MCF 10A (cell line): ENCODE measurements around the gene AHCY. TPM values are rescaled to one million over a fixed set of nuclear protein-coding genes. Genes with fewer than 3 reads are reported as not detected.
"Not testable (repeated sequence)": the region's sequence is repeated elsewhere in the genome, so short reads cannot be mapped to it uniquely, and the experiment has no call there.

Source experiments
- BruUV-seq: library from RNA; stranded (reverse); fragments of 400-500 nt; replicated peaks from 2 replicates; lab custom pipeline; 2021; lab: Mats Ljungman, UMichigan
- CTCF ChIA-PET: fragments of 300-600 bp; sonication (Branson Sonifier 250); formaldehyde crosslinking; extraction: SDS; loops from one replicate; lab custom pipeline; 2021; ENCODE audit warnings: antibody characterized with exemption, inconsistent platforms; lab: Yijun Ruan, JAX
- POLR2A ChIA-PET: fragments of 300-600, 350-650 bp; sonication (Branson Sonifier 250); formaldehyde crosslinking; extraction: SDS; loops from one replicate; lab custom pipeline; 2020; ENCODE audit warnings: antibody characterized with exemption, inconsistent platforms; lab: Yijun Ruan, JAX
- DNase-seq: peaks from one replicate; pipeline ENCODE4 v3.0.0-alpha.2; 2018; ENCODE audit not compliant: unreplicated experiment
- H3K27ac Mint-ChIP-seq: one replicate; pipeline ENCODE4 v1.8.0; 2022; ENCODE audit warnings: mild to moderate bottlenecking, low read depth, mixed read lengths; ENCODE audit not compliant: unreplicated experiment
- H3K27me3 Mint-ChIP-seq: one replicate; pipeline ENCODE4 v1.8.0; 2022; ENCODE audit warnings: mixed read lengths; ENCODE audit not compliant: insufficient read depth, unreplicated experiment
- H3K36me3 Mint-ChIP-seq: one replicate; pipeline ENCODE4 v1.8.0; 2022; ENCODE audit warnings: mild to moderate bottlenecking, moderate library complexity, mixed read lengths; ENCODE audit not compliant: insufficient read depth, unreplicated experiment
- H3K4me1 Mint-ChIP-seq: one replicate; pipeline ENCODE4 v1.8.0; 2022; ENCODE audit warnings: mixed read lengths; ENCODE audit not compliant: insufficient read depth, unreplicated experiment
- H3K4me3 Mint-ChIP-seq: one replicate; pipeline ENCODE4 v1.8.0; 2022; ENCODE audit warnings: mild to moderate bottlenecking, moderate library complexity, mixed read lengths; ENCODE audit not compliant: unreplicated experiment
- H3K9me3 Mint-ChIP-seq: one replicate; pipeline ENCODE4 v1.8.0; 2022; ENCODE audit warnings: mixed read lengths; ENCODE audit not compliant: unreplicated experiment
- intact Hi-C: fragments of 100-400 bp; cut with micrococcal nuclease; formaldehyde crosslinking; loops from 2 replicates; pipeline ENCODE4 v1.14.1; 2022
- total RNA-seq: library from RNA; stranded (reverse); gene quantifications from 2 replicates; pipeline ENCODE4 v1.2.3, GENCODE V29; 2022
- TF ChIP-seq, protein P1 (sequence below): fragments of 200-600 bp; IDR thresholded peaks from one replicate; pipeline ENCODE4 v1.8.0; 2022; ENCODE audit warnings: antibody characterized with exemption, mild to moderate bottlenecking; ENCODE audit not compliant: unreplicated experiment

AHCY gene
- total RNA-seq, 1 experiment from 2014 or later = 175 TPM

DNA sequence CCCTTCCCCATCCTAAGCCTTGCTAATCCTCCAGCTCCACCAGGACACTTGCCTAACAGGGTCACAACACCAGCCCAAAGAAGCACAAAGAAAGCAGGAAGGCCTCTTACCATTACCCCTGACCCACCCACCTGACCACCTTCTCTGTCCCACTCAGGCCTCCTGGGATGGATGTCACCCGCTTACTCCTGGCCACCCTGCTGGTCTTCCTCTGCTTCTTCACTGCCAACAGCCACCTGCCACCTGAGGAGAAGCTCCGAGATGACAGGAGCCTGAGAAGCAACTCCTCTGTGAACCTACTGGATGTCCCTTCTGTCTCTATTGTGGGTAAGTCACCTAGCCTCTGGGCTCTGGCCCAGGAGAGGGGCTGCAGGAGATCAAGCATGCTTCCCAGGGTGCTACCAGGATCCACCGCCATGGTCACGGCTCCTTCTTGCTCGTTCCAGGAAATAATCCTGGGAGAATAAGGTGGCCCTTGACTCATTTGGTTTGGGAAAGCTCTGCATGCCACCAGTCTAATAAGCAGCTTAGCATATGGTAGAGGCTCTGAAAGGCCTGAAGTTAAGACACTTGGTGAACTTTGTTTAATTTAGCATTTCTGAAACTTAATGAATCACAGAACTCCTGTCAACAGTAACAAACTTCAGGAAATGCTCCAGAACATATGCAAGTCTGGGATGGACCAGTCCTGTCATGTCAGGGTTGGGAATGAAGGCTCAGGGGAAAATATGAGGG is 42.8 kb downstream of the AHCY start:
- Mint-ChIP-seq H3K27me3 (no peaks in the 10 kb centered on the region), H3K27ac (no peak overlapping the region)
- CTCF ChIA-PET = interaction anchor here (0.6 to 3.1 kb wide), 4 partner anchors 10 to 362 kb away, joined by 3 to 16 read pairs (median 4); no protein-coding TSS in a partner anchor

DNA sequence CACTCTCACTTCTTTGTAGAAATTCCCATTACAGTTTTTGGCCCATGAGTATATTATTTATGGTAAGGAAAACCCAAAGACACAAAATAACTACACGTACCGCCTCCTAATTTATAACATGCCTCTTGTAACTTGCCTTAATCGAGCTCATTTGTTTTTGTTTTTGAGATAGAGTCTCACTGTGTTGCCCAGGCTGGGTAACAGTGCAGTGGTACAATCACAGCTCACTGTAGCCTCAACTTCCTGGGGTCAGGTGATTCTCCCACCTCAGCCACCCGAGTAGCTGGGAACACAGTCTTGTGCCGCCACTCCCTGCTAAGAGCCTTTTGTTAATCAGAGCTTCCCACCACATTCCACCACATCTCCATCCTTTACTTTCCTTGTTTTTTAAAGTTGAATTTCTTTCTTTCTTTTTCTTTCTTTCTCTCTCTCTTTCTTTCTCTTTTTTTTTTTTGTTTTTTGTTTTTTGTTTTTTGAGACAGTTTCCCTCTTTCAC is 46.5 kb downstream of the AHCY start:
- no TSS peak for BruUV-seq
- ChIA-PET CTCF (interaction anchor here (0.5 to 2.3 kb wide), 13 partner anchors 7 to 561 kb away, joined by 3 to 17 read pairs (median 3); no protein-coding TSS in a partner anchor), POLR2A (interaction anchor here (0.7 to 1.2 kb wide), 4 partner anchors 9 to 46 kb away, joined by 3 read pairs; partner anchors contain the start of gene AHCY)
- Mint-ChIP-seq H3K27ac (peak overlapping the region; percentile 19), H3K27me3 (no peaks in the 10 kb centered on the region), H3K4me3 (no peak overlapping the region), H3K4me1 (no peaks in the 10 kb centered on the region), H3K9me3 (no peaks in the 10 kb centered on the region), H3K36me3 (no peaks in the 10 kb centered on the region)
- intact Hi-C loops = no loop called here
- TF ChIP-seq, protein P1, sequence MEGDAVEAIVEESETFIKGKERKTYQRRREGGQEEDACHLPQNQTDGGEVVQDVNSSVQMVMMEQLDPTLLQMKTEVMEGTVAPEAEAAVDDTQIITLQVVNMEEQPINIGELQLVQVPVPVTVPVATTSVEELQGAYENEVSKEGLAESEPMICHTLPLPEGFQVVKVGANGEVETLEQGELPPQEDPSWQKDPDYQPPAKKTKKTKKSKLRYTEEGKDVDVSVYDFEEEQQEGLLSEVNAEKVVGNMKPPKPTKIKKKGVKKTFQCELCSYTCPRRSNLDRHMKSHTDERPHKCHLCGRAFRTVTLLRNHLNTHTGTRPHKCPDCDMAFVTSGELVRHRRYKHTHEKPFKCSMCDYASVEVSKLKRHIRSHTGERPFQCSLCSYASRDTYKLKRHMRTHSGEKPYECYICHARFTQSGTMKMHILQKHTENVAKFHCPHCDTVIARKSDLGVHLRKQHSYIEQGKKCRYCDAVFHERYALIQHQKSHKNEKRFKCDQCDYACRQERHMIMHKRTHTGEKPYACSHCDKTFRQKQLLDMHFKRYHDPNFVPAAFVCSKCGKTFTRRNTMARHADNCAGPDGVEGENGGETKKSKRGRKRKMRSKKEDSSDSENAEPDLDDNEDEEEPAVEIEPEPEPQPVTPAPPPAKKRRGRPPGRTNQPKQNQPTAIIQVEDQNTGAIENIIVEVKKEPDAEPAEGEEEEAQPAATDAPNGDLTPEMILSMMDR = no peak
- DNase-seq = no peak

More for the DNA sequence above, 42.8 kb downstream of the AHCY start:
- BruUV-seq = no TSS peak
- Mint-ChIP-seq H3K4me3 (no peak overlapping the region), H3K36me3 (no peaks in the 10 kb centered on the region), H3K4me1 (peaks cover 10% of the 10 kb centered on the region), H3K9me3 (no peaks in the 10 kb centered on the region)
- POLR2A ChIA-PET = no interaction called here
- TF ChIP-seq, protein P1 = no peak
- no peak for DNase-seq
- intact Hi-C loops = no loop called here

DNA sequence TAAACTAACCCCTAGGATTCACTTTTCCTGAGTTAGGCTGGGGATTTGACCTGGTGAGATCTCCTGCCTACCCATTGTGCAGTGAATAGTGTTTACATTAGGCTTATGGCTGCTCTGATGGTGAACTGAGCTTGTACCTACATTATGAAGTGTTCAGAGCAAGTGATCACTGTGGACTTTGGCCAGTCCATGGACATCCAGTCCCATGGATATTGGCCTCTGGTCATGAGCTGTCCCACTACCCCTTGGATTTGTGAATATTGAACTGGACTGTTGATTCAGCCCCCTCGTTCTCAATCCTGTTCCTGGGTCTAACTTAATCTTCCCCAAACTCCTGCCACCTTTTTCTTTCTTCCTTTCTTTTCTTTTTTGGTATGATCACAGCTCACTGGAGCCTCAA is 48.2 kb downstream of the AHCY start:
- intact Hi-C loops = no loop called here
- no TSS peak for BruUV-seq

DNA sequence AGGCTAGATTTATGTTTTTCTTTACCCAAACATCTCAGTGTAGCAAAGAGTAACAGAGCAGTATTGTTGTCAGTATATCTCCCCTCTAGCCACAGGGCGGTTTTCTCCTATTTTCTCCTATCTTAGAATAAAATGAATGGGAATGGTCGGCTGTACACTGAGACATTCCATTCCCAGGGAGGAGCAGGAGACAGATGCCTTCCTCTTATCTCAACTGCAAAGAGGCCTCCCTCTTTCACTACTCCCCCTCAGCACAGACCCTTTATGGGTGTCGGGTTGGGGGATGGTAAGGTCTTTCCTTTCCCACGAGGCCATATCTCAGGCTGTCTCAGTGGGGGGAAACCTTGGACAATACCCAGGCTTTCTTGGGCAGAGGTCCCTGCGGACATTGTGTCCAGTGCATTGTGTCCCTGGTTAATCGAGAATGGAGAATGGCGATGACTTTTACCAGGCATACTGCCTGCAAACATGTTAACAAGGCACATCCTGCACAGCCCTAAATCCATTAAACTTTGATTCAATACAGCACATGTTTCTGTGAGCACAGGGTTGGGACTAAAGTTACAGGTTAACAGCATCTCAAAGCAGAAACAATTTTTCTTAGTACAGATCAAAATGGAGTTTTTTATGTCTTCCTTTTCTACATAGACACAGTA is 50.6 kb downstream of the AHCY start:
- H3K36me3 Mint-ChIP-seq, POLR2A ChIA-PET, H3K9me3 Mint-ChIP-seq, H3K27me3 Mint-ChIP-seq, BruUV-seq, H3K27ac Mint-ChIP-seq, H3K4me1 Mint-ChIP-seq, H3K4me3 Mint-ChIP-seq, DNase-seq: not testable (repeated sequence)
- intact Hi-C loops = loop anchor here (2.0 kb wide), 1 partner anchor 62 kb away; no protein-coding TSS in a partner anchor
- CTCF ChIA-PET = interaction anchor here (2.8 kb wide), 1 partner anchor 62 kb away, joined by 14 read pairs; no protein-coding TSS in a partner anchor

More for the DNA sequence above, 48.2 kb downstream of the AHCY start:
- Mint-ChIP-seq H3K27ac (no peak overlapping the region), H3K4me3 (no peak overlapping the region), H3K9me3 (no peaks in the 10 kb centered on the region), H3K4me1 (no peaks in the 10 kb centered on the region), H3K36me3 (no peaks in the 10 kb centered on the region), H3K27me3 (no peaks in the 10 kb centered on the region)
- no peak for DNase-seq
- TF ChIP-seq, protein P1 = no peak
- ChIA-PET POLR2A (interaction anchor here (1.1 kb wide), 1 partner anchor 19 kb away, joined by 5 read pairs; no protein-coding TSS in a partner anchor), CTCF (interaction anchor here (0.6 to 2.8 kb wide), 13 partner anchors 10 to 1835 kb away, joined by 3 to 14 read pairs (median 3); no protein-coding TSS in a partner anchor)
